ENCODE results near the gene UVRAG.

DNA sequence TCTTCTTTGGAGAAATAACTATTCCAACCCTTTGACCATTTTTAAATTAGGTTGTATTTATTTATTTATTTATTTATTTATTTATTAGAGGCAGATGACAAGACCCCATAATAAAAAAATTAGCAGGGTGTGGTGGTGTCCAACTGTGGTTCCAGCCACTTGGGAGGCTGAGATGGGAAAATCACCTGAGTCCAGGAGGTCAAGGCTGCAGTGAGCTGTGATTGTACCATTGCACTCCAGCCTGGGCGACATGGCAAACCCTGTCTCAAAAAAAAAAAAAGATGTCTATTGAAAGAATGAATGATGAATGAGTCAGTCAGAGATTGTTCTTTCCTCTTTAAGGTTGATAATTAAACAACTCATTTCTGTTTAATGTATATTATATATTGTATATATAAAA is 261.7 kb downstream of the UVRAG start:
- TF ChIP-seq EZH2 (IDR thresholded peaks at IDR 0.05; ENCODE audit: borderline replicate concordance, low read length): no peak
- TF ChIP-seq, protein P1, sequence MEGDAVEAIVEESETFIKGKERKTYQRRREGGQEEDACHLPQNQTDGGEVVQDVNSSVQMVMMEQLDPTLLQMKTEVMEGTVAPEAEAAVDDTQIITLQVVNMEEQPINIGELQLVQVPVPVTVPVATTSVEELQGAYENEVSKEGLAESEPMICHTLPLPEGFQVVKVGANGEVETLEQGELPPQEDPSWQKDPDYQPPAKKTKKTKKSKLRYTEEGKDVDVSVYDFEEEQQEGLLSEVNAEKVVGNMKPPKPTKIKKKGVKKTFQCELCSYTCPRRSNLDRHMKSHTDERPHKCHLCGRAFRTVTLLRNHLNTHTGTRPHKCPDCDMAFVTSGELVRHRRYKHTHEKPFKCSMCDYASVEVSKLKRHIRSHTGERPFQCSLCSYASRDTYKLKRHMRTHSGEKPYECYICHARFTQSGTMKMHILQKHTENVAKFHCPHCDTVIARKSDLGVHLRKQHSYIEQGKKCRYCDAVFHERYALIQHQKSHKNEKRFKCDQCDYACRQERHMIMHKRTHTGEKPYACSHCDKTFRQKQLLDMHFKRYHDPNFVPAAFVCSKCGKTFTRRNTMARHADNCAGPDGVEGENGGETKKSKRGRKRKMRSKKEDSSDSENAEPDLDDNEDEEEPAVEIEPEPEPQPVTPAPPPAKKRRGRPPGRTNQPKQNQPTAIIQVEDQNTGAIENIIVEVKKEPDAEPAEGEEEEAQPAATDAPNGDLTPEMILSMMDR (IDR thresholded peaks at IDR 0.05; ENCODE audit: low read length): no peak

Measured in OCI-LY1 (cell line).